Measurements from ENCODE around the gene SV2B. TPM values are rescaled to one million over a fixed set of nuclear protein-coding genes. Genes with fewer than 3 reads are reported as not detected.

Gene SV2B
- total RNA-seq, 1 experiment from 2014 or later = not detected

DNA sequence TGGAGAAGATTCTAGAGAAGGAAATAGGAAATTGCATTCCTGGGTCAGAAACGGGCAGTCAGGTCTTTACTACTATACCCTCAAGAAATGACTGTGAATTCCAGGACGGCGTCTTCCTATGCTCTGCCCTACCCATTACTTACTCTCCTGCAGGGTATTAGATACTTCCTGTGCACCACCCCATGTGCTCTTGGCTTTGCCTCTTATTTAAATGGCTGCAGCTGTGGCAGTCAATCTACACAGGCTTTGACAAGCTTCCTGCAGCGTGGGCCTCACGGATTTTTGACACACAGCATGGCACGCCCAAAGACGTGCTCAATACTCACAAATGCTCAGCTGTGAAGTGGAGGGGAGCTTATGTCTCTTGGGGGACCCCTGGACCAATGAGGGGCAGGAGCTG lies 206.1 kb downstream of the SV2B start:
- Histone ChIP-seq H2AK5ac (ENCODE audit: insufficient read length, low read length) (no peak overlapping the region), H3K4ac (ENCODE audit: low read depth, low read length) (no peak overlapping the region), H4K20me1 (ENCODE audit: control insufficient read depth, insufficient read depth, insufficient read length) (no peaks in the 10 kb centered on the region), H4K8ac (replicated peaks; ENCODE audit: insufficient read length, low read depth, low read length) (no peak overlapping the region), H2BK5ac (ENCODE audit: insufficient read length, low read length) (no peak overlapping the region), H3K9ac (ENCODE audit: extremely low read depth, insufficient read length, low read length) (no peak overlapping the region), H3K9me3 (ENCODE audit: control insufficient read depth, low read depth, low read length) (no peaks in the 10 kb centered on the region), H2BK120ac (ENCODE audit: low read depth, low read length, poor library complexity, severe bottlenecking) (no peak overlapping the region), H3K23me2 (ENCODE audit: insufficient read length, low read depth, low read length, poor library complexity, severe bottlenecking) (no peaks in the 10 kb centered on the region), H3T11ph (ENCODE audit: low read length) (no peak overlapping the region), H2BK12ac (ENCODE audit: insufficient read length, low read depth, low read length) (no peak overlapping the region), H3K27me3 (ENCODE audit: insufficient read depth, low read length) (no peaks in the 10 kb centered on the region; the same call in 1 of the 2 replicates), H3K79me1 (ENCODE audit: insufficient read depth, low read depth, low read length, poor library complexity, severe bottlenecking) (no peaks in the 10 kb centered on the region), H3K18ac (ENCODE audit: insufficient read length, low read depth, low read length) (no peak overlapping the region), H3K14ac (ENCODE audit: insufficient read depth, low read length) (no peak overlapping the region), H4K5ac (ENCODE audit: insufficient read length, low read depth, low read length) (no peak overlapping the region), H2BK20ac (ENCODE audit: low read depth, low read length, poor library complexity, severe bottlenecking) (no peak overlapping the region), H2AFZ (ENCODE audit: low read length) (no peak overlapping the region), H3K4me2 (ENCODE audit: insufficient read depth, insufficient read length, low read length) (no peak overlapping the region), H4K91ac (ENCODE audit: insufficient read length, low read depth, low read length) (no peak overlapping the region), H3K23ac (ENCODE audit: insufficient read length, low read depth, low read length) (no peak overlapping the region), H3K4me1 (ENCODE audit: insufficient read depth, low read length) (no peaks in the 10 kb centered on the region; the same call in 1 of the 2 replicates), H3K79me2 (ENCODE audit: insufficient read depth, low read length) (no peaks in the 10 kb centered on the region), H3K27ac (ENCODE audit: insufficient read length, low read depth, low read length) (no peak overlapping the region), H2BK15ac (ENCODE audit: low read depth, low read length) (no peak overlapping the region), H3K56ac (ENCODE audit: insufficient read length, low read depth, low read length) (no peak overlapping the region)
- Mint-ChIP-seq H3K27ac (no peak overlapping the region), H3K4me3 (no peak overlapping the region), H3K4me1 (peaks cover 3 to 10% of the 10 kb centered on the region in 2 experiments; a peak in 3 of 4 replicates), H3K36me3 (ENCODE audit: insufficient read depth in 1 of 3, low read depth in 3 of 3) (no peaks in the 10 kb centered on the region; a peak in 1 of 7 replicates), H3K9me3 (no peaks in the 10 kb centered on the region), H3K27me3 (ENCODE audit: low read depth) (peaks cover 17% of the 10 kb centered on the region)
- WGBS (ENCODE audit: extremely low coverage, insufficient read length, low lambda C conversion rate) = no CpG with 5 or more reads among the region's 7 CpGs
- no peak for DNase-seq
- no peak for TF ChIP-seq CTCF (conservative IDR thresholded peaks at IDR 0.05)

Measured in H9 (cell line).